Heart left ventricle (tissue), 13 donors: ENCODE measurements around the gene TAC3.

Experiments used
- POLR2A ChIP-seq, 2 donors: fragments of 450-650 bp; IDR thresholded peaks; one replicate each; pipeline ENCODE4 v1.6.1; 2017; ENCODE audit warnings: antibody characterized with exemption in 2 of 2, mild to moderate bottlenecking in 2 of 2, moderate library complexity in 2 of 2
- TF ChIP-seq, protein P1 (sequence below), 12 donors: fragments of 200-600 bp; sonication (generic) in 4 of 12; IDR thresholded peaks; one replicate each; pipeline versions ENCODE4 v1.5.0 to v1.8.0; 2018 to 2022; ENCODE audit warnings: antibody characterized with exemption in 12 of 12, mild to moderate bottlenecking in 5 of 12
- donor health status: ischemic (EF 13 %, LVEDD 7.1; RV severe dilation, severe dysfunction).
- donor health status: DM: no; HTN: yes; CAD: no.
- donor health status: DM: no; HTN: no; CAD: no.
- donor health status: ischemic (EF 25% LVEDD 6.9; RV normal size, moderate dysfunction).
- donor health status: ischemic (EF 25% LVEDD 5.7; RV mildly dilated, moderate dysfunction).
- donor health status: ischemic (EF 35%, LVEDD 5.7; RV mildly dilated, moderate dysfunction).
- donor health status: nonischemic (EF 11% LVEDD 7.7; RV severe dilation, severe dysfunction).
- donor health status: DM: yes; HTN: yes; CAD: no.
- donor health status: PGD.
- donor health status: ischemic (EF 29% LVEDD 5.4; RV normal size, mild dysfunction).
- donor health status: nonischemic (EF 23%, LVEDD 6.1; RV moderate dilation, normal function).

DNA sequence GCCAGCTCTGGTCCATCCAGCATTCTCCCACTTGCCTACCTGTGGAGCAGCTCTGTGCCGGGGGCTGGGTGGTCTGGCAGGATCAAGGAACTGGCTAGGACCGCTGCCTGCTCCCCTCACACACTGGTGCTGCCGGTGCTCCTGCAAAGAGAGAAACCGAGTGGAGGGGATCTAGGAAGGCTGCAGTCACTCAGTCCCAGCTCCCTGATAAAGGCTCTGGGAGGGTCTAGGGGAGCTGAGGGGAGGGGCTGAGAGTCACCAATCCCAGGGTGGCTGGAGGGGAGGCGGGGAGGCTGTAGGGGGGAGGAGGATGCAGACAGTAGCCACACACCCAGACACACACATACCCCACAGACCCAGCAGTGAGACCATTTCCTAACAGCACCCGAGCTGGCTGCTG is at the start of gene TAC3:
- TF ChIP-seq, protein P1, sequence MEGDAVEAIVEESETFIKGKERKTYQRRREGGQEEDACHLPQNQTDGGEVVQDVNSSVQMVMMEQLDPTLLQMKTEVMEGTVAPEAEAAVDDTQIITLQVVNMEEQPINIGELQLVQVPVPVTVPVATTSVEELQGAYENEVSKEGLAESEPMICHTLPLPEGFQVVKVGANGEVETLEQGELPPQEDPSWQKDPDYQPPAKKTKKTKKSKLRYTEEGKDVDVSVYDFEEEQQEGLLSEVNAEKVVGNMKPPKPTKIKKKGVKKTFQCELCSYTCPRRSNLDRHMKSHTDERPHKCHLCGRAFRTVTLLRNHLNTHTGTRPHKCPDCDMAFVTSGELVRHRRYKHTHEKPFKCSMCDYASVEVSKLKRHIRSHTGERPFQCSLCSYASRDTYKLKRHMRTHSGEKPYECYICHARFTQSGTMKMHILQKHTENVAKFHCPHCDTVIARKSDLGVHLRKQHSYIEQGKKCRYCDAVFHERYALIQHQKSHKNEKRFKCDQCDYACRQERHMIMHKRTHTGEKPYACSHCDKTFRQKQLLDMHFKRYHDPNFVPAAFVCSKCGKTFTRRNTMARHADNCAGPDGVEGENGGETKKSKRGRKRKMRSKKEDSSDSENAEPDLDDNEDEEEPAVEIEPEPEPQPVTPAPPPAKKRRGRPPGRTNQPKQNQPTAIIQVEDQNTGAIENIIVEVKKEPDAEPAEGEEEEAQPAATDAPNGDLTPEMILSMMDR (IDR thresholded peaks at IDR 0.05), result no peak
- no peak for TF ChIP-seq POLR2A (IDR thresholded peaks at IDR 0.05)
